Measurements from ENCODE around the gene RAB4A. TPM values are rescaled to one million over a fixed set of nuclear protein-coding genes. Genes with fewer than 3 reads are reported as not detected.

Gene RAB4A
- total RNA-seq, 2 donors from 2014 or later = 56.2 to 58.9 TPM

DNA sequence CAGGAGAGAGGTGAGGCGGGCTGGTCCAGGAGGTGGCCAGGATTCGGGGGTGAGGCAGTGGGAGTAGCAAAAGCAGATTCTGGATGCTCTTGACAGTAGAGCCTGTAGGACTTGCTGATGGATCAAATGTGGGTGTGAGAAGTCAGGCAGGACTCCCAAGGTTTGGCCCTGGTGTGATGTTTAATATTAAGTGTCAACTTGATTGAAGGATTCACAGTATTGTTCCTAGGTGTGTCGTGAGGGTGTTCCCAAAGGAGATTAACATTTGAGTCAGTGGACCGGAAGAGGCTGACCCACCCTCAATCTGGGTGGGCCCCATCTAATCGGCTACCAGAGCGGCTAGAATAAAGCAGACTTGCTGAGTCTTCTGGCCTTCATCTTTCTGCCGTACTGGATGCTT lies 6.8 kb upstream of the RAB4A start:
- DNase-seq (ENCODE audit: low spot score) = no peak
- intact Hi-C loops (cut with DNase I) = no loop called here

DNA sequence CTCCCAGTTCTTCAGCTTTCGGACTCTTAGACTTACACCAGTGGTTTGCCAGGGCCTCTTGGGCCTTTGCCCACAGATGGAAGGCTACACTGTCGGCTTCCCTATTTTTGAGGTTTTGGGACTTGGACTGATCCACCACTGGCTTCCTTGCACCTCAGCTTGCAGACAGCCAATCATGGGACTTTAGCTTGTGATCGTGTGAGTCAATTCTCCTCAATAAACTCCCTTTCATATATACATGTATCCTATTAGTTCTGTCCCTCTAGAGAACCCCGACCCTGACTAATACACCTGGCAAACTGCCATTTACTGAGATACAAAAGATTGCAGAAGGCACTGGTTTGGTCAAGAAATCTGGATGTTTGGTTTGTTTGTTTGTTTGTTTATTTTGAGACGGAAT lies 6.4 kb upstream of the RAB4A start:
- DNase-seq (ENCODE audit: low spot score) = no peak
- intact Hi-C loops (cut with DNase I) = no loop called here

DNA sequence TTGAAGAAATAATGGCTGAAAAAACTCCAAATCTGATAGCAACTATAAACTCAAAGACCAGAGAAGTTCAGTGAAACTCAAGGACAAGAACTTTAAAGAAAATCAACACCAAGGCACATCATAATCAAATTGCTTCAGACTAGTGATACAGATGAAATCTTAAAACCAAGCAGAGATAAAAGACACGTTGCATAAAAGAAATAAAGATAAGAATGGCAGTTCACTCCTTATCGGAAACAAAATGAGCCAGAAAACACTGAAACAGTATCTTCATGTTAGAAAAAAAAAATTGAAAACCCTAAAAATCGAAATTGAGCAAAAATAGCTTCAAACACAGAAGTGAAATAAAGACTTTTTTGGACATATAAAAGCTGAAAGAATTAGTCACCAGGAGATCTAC lies 4.6 kb upstream of the RAB4A start:
- intact Hi-C loops (cut with DNase I) = no loop called here
- DNase-seq (ENCODE audit: low spot score) = no peak

DNA sequence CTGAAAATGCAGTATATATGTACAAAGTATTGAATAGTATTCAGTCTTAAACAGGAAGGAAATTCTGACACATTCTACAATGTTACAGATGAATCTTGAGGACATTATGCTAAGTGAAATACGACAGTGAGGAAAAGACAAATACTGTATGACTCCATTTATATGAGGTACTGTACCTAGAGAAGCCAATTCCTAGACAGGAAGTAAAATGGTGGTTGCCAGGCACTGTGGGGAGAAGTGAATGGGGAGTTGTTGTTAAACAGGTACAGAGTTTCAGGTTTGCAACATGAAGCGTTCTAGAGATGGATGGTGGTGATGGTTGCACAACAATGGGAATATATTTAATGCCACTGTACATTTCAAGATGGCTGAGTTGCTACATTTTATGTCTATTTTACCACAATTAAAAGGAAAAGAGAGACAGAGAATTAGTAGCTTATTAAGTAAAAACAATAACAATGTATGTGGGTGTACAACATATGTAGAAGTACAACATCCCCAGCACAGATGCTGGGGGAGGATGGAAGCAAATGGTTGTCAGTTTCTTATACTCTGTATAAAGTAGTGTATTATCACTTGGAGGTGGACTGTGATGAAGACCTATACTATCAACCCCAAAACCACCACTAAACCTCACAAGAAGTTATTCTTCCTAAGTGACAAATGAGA lies 3.9 kb upstream of the RAB4A start:
- intact Hi-C loops (cut with DNase I) = no loop called here
- no peak for DNase-seq (ENCODE audit: low spot score)

DNA sequence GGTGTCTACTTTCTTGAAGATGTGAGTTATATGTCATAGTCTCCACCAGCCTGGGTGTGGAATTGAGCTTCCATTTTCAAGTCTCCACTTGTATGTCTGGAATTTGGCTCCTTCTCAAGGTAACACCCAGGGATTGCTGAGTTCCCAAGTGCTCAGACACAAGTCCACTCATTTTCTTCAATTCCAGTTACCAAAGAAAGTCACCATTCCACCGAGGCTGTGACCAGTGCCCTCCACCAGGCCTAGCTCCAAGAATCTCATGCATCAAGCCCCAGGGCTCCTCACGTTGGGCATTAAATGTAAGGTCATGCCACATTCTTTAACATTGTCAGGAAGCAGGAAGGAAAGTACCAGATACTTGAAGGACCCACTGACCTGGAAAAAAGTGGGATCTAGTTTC lies 2.4 kb upstream of the RAB4A start:
- intact Hi-C loops (cut with DNase I) = no loop called here
- DNase-seq (ENCODE audit: low spot score) = no peak

DNA sequence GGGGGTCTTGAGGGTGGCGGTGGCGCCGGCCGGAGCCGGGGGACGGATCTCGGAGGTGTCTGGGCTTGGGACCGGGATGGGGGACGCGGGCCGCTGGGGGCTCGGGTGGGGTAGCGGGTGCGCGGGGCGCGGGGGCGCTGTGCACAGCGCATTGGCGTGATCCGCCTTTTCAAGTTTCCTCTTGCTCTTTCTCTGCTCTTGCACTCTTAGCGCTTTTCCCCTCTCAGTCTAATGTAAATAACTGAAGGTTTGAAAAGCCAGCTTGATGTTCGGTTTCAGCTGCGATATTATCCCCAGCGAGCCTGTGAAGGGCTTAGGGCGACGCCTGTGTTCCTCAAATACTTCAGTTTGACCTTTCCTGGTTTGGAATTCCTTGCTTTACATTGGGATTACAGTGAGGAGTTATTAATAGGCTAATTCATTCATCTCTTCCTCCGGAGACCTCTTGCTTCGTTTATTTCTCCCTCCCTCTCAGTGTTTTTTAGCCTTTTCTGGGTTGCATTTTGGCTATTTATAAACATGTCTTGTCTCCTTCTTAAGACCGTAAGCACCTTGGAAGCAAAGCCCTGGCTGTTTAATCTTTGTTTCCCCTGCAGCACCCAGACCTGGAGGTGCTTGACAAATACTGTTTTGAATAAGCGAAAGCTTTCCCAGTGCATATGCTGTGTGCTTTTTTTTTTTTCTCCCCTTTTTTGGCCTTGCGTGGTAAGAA lies 693 bp downstream of the RAB4A start:
- no peak for DNase-seq (ENCODE audit: low spot score)
- intact Hi-C loops (cut with DNase I) = no loop called here

DNA sequence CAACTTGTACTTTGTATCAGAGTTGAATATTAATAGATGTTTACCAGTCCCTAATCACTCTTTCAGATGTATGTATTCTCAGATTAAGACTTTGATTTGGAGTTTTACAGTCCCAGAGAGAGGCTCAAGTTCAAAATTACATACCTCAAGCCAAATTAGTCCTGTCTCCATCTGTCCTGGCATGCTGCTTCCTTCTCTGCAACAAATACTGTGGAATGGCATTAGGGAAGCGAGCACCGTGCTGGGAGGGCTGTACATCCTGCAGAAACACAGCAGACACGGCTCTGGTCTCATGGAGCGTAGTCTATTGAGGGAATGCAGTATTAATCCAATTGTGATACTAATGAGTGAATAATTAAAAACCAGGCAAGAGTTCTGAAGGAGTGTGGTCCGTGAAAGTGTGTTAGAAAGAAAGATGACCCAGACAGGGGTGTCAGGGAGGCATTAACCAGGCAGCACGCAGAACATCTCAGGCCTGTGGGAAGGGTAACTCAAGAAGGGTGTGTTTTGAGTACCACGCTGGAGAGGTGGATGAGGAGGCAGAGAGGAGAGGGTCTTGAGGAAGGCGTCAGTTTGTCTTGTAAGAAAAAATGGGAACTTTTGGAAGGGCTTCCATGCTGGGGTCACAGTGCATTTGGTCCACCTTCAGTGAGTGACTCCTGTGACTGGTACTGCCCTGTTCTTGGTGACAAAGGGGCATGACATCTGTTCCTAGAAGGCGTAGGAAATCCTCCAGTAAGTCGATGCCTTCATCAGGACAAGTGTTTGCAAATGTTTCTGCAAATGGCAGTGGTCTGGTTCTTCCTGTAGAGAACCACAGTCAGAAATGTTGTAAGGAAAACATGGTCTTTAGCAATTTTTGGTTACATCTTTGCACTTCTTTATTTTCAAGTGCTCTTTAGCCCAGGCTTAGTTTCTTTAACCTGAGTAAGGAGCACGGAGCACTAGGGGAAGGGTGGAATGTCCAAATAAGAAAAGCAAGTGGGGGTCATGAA lies 1.6 kb downstream of the RAB4A start:
- DNase-seq (ENCODE audit: low spot score) = no peak
- intact Hi-C loops (cut with DNase I) = no loop called here

DNA sequence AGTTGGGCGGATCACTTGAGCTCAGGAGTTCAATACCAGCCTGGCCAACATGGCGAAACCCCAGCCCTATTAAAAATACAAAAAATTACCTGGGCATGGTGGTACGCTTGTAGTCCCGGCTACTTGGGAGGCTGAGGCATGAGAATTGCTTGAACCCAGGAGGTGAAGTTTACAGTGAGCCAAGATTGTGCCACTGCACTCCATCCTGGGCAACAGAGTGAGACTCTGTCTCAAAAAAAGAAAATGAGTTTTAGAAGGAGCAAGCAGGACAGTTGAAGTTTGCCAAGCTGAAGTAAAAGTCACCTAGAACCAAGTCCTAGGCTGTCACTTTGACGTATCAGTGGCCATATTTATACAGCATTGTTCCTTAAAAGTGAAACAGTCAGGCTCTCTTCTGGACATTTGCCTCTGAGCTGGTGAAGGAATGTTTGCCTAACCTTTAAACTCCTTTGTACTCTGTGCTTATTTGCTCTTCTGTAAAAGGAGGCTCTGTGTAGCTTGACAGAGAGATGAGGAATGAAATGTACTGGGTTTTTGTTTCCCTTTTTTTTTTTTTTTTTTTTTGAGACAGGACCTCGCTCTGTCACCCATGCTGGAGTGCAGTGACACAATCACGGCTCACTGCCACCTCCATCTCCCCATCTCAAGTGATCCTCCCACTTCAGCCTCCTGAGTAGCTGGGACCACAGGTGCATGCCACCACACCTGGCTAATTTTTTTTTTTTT lies 2.8 kb downstream of the RAB4A start:
- intact Hi-C loops (cut with DNase I) = no loop called here
- DNase-seq (ENCODE audit: low spot score) = no peak

DNA sequence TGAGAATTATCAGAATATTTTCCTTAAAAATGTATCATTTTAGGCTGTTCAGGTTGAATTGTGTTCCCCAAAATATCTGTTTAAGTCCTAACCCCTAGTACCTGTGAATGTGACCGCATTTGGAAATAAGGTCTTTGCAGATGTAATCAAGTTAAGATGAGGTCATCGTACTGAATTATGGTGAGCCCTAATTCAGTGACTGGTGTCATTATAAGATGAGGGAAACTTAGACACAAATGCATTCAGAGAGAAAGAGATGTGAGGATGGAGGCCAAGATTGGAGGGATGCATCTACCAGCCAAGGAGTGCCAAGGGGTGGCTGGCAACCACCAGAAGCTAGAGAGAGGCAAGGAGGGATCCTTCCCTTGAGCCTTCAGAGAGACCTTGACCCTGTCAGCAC lies 4.1 kb downstream of the RAB4A start:
- no peak for DNase-seq (ENCODE audit: low spot score)
- intact Hi-C loops (cut with DNase I) = no loop called here

DNA sequence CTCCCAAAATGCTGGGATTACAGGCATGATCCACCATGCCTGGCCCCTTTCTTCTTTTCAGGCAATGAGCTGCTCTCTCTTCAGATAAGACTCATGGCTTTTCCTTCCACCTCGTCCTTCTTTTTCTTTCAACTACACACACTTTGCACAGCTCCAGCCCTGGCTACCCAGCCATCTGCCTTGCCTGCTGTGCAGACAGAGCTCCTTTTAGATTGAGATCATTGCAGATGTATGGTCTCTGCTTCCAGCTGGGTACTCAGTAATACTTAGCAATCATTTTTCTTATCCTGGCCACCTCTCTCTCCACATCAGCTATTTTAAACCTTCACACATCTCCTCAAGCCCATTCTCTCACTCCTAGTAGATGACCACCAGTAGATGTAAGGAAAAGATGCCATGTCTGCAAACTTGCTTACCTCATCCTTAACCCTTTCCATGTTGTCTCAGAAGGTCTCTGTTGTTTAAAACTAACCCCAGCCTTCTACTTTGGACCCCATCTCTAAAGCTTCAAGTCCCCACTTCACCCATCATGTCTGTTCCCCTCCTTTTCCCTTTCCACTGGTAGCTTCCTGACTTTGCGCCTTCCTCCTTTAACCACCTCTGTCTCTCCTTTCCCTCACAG lies 7.3 kb downstream of the RAB4A start:
- intact Hi-C loops (cut with DNase I) = no loop called here

DNA sequence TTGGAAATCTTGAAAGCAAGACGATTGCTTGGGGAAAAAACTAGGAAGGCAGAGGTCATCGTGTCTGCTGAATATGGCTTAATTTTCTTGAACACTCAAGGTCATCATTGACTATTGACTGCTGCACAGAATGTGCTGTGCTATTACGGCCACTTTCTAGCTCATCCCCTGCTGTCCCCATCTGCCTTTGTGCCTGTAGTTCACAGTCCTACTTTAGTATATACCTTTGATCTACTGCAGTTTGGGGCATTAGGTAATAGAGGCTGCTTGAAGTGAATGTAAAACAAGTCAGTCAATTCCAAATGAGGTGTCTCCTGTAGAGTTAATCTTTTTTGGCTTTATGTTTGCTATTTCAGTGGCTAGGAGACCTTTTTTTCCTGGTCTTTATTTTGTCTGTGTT lies 8.3 kb downstream of the RAB4A start:
- intact Hi-C loops (cut with DNase I) = no loop called here
- no peak for DNase-seq (ENCODE audit: low spot score)

More for the DNA sequence above, 7.3 kb downstream of the RAB4A start:
- DNase-seq (ENCODE audit: low spot score) = no peak

DNA sequence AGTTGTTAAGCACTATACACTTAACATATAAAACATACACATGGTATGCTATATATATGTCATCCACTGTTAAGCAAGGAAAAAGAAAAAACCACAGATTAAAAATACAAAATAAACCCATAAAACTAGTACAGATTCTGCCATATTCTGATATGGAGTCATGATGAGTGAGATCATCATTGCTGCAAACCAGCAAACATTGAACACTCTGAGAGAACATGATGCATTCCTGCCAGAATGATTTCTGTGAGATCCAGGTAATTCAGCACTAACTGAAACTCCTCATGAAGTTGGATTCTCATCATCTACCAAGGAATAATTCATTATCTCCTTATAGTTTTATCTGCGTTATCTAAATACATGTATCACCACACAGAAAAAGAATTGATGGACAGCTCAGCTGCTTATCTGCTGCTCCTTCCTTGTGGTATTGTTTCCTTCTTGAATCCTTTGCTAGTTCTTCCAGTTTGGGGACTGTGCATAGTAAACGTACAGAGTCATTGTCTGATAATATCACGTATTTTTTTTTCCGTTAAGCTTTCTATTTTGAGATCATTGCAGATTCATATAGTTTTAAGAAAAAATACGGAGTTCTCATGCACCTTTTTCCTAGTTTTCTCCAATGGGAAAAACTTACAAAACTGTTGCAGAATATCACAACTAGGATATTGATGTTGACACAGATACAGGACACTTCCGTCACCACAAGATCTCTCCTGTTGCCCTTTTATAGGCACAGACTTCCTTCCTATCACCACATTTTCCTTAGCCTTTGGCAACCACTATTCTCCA lies 9.3 kb downstream of the RAB4A start:
- intact Hi-C loops (cut with DNase I) = no loop called here
- DNase-seq (ENCODE audit: low spot score) = no peak

DNA sequence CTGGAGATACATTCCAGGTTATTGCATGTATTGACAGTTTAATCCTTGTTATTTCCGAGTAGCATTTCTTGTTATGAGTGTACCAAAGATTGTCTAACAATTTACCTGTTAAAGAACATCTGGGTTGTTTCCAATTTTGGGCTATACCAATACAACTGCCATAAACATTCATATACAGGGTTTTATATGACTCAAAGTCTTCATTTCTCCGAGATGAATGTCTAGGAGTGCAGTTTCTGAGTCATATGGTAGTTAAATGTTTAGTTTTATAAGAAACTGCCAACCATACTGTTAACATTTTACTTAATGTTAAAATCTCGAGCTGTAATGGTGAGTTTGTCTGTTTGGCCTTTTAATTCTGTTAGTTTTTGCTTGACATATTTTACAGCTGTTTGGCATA lies 10.0 kb downstream of the RAB4A start:
- no peak for DNase-seq (ENCODE audit: low spot score)
- intact Hi-C loops (cut with DNase I) = no loop called here

DNA sequence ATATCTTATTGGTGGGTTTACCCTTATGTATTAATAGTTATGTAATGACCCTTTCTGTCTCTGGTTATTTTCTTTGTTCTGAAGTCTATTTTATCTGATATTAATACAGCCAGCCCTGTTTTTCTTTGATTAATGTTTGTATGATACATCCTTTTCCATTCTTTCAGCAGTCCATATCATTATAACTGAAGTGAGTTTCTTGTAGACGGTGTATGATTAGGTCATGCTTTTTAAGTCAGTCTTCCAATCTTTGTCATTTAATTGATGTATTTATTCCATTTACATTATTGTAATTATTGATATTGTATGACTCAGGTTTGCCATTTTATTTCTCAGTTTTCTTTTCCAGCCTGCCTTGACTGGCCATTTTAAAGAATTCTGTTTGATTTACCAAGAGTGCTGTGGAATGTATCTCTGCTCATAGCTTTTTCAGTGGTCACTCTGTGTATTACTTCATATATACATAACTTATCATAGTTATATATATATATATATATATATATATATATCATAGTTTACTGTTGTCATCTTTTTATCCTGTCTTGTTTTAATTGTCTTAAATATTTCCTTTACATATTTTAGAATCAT lies 10.5 kb downstream of the RAB4A start:
- DNase-seq (ENCODE audit: low spot score) = no peak
- intact Hi-C loops (cut with DNase I) = no loop called here

DNA sequence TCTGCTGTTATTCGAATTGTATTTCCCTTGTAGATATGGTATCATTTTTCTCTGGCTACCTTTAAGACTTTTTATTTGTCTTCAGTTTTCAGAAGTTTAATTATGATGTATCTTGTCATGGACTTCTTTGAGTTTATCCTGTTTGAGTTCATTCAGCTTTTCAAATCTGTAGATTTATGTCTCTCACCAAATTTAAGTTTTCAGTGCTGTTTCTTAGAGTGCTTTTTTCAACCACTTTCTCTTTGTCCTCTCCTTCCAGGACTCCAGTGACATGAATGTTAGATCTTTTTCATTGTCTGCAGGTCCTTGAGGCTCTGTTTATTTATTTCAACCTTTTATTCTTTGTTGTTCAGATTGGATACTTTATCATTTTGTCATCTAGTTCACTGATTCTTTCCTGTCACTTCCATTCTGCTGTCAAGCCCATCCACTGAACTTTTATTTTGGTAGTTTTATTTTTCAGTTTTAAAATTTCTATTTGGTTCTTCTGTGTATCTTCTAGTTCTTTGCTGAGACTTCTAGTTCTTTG lies 11.4 kb downstream of the RAB4A start:
- intact Hi-C loops (cut with DNase I) = no loop called here
- no peak for DNase-seq (ENCODE audit: low spot score)

DNA sequence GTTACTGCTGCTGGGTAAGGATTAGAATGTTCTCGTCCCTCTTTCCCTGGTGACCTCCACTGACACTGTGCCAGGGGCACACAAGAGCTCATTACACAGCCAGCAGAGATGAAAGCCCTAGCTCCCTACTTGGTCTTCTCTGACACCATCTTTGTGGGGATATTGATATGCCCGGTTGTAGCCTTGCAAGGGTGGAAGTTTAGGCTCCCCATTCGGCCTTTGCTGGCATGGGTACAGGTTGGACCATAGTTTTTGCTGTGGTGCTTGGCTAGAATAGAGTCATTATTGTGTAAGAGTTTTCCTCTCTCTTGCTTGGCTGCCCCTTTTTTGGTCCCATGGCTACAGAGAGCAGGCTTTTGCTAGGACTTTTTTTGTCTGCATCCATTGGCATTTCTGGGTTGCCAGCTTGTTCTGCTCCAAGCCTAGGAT lies 12.3 kb downstream of the RAB4A start:
- intact Hi-C loops (cut with DNase I) = no loop called here
- DNase-seq (ENCODE audit: low spot score) = no peak

DNA sequence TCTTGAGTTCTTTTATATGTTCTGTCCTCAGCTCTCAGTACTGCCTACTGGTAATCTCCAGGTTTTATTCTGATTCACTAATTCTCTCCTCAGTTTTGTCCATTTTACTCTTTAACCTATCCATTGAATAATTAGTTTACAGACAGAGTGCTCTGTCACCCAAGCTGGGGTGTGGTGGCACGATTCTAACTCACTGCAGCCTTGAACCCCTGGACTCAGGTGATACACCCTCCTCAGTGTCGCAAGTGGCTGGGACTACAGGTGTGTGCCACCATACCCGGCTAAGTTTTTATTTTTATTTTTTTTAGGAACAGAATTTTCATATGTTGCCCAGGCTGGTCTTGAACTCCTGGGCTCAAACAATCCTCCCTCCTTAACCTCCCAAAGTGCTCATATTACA lies 14.0 kb downstream of the RAB4A start:
- DNase-seq (ENCODE audit: low spot score) = no peak
- intact Hi-C loops (cut with DNase I) = no loop called here

DNA sequence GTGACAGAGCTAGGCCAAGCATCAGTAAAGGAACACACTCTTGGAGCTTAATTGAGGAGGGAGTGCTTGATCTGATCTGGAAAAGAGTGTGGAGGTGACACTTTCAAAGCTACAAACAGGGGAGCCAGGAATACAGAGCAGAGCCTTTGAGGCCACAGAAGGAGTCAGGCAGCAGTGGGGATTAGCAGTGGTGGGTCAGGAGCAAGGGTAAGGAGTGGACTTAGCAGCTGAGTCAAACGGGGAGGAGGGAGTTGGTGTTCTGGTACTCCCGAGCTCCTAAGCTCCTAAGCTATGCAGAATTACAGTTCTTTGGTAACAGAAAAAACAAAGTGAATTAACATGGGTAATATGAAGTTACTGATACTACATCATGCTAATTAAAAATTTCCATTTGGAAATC lies 14.5 kb downstream of the RAB4A start:
- intact Hi-C loops (cut with DNase I) = no loop called here
- no peak for DNase-seq (ENCODE audit: low spot score)

Measured in posterior vena cava (tissue), 2 donors.